Activated B cell treated with CpG ODN at 0.5 μM for 24 hours (primary cell): ENCODE measurements around the gene PGAM5. TPM values are rescaled to one million over a fixed set of nuclear protein-coding genes. Genes with fewer than 3 reads are reported as not detected.

ENCODE experiments used
- ATAC-seq: fragments of 200-7000 bp; cut with Tn5 transposase; one replicate; pipeline ENCODE4 v1.10.0; 2021; ENCODE audit warnings: low read depth, mild to moderate bottlenecking, moderate library complexity
- CTCF ChIA-PET: fragments of 350-600 bp; sonication (Branson Sonifier 250); formaldehyde crosslinking; loops from one replicate; lab custom pipeline; 2021; ENCODE audit warnings: antibody characterized with exemption; lab: Charles Lee
- POLR2A ChIA-PET: fragments of 350-600 bp; sonication (Branson Sonifier 250); formaldehyde crosslinking; loops from one replicate; lab custom pipeline; 2021; ENCODE audit warnings: antibody characterized with exemption; lab: Charles Lee
- DNase-seq: peaks from one replicate; pipeline ENCODE4 v3.0.0; 2022
- H3K27ac Mint-ChIP-seq: one replicate; pipeline ENCODE4 v1.8.0; 2020; ENCODE audit warnings: mixed read lengths
- H3K27me3 Mint-ChIP-seq: one replicate; pipeline ENCODE4 v1.8.0; 2021; ENCODE audit warnings: mixed read lengths
- H3K36me3 Mint-ChIP-seq: one replicate; pipeline ENCODE4 v1.8.0; 2021; ENCODE audit warnings: low read depth, mixed read lengths
- H3K4me1 Mint-ChIP-seq: one replicate; pipeline ENCODE4 v1.8.0; 2021; ENCODE audit warnings: mixed read lengths
- H3K4me3 Mint-ChIP-seq: one replicate; pipeline ENCODE4 v1.8.0; 2020; ENCODE audit warnings: mild to moderate bottlenecking, mixed read lengths
- H3K9me3 Mint-ChIP-seq: one replicate; pipeline ENCODE4 v1.8.0; 2020; ENCODE audit warnings: mixed read lengths
- CTCF ChIP-seq: fragments of 200-600 bp; IDR thresholded peaks from one replicate; pipeline ENCODE4 v1.8.0; 2022; ENCODE audit warnings: antibody characterized with exemption, mild to moderate bottlenecking
- intact Hi-C: fragments of 100-400 bp; cut with micrococcal nuclease; formaldehyde crosslinking; loops from one replicate; pipeline ENCODE4 v1.15.1; 2024
- total RNA-seq: library from RNA; stranded (reverse); gene quantifications from 2 replicates; pipeline ENCODE4 v1.2.3, GENCODE V29; 2022

The PGAM5 gene
- 44.0 and 48.7 TPM in 2 replicates for total RNA-seq

- ATAC-seq (peak; percentile 93), DNase-seq (peak; percentile 96)
- Mint-ChIP-seq H3K36me3 (peaks cover 30% of the 10 kb centered on the region), H3K4me1 (peaks cover 33% of the 10 kb centered on the region), H3K4me3 (peak within 1 kb of the TSS; percentile 92), H3K27me3 (no peaks in the 10 kb centered on the region), H3K27ac (peak within 1 kb of the TSS; percentile 95), H3K9me3 (peaks cover 10% of the 10 kb centered on the region)
- ChIA-PET CTCF (no interaction called here), POLR2A (interaction anchor here (0.6 to 1.8 kb wide), 7 partner anchors 11 to 199 kb away, joined by 3 to 8 read pairs (median 3); partner anchors contain the start of genes CHFR and GOLGA3)
- no peak for TF ChIP-seq CTCF
- intact Hi-C loops: loop anchor here (1.0 to 5.0 kb wide), 7 partner anchors 10 to 783 kb away; partner anchors contain the start of genes CHFR, POLE, PUS1 and PXMP2
Observed at GRCh38 chr12:132710405-132711079, at the start of gene PGAM5. Gene PGAM5, plus strand, starts transcription at chr12:132710842. Its CDS starts 35 bp downstream, at chr12:132710877.

- intact Hi-C loops: no loop called here
- H3K27ac Mint-ChIP-seq: no peak overlapping the region
- DNase-seq: no peak
- no peaks in the 10 kb centered on the region for H3K27me3 Mint-ChIP-seq
- ChIA-PET POLR2A (no interaction called here), CTCF (no interaction called here)
- no peaks in the 10 kb centered on the region for H3K4me1 Mint-ChIP-seq
- no peak for ATAC-seq
- H3K9me3 Mint-ChIP-seq: no peaks in the 10 kb centered on the region
- H3K36me3 Mint-ChIP-seq: peaks cover 87% of the 10 kb centered on the region
- TF ChIP-seq CTCF: no peak
- no peak overlapping the region for H3K4me3 Mint-ChIP-seq
Observed at GRCh38 chr12:132660996-132661395, 49.6 kb upstream of the PGAM5 start.

DNA sequence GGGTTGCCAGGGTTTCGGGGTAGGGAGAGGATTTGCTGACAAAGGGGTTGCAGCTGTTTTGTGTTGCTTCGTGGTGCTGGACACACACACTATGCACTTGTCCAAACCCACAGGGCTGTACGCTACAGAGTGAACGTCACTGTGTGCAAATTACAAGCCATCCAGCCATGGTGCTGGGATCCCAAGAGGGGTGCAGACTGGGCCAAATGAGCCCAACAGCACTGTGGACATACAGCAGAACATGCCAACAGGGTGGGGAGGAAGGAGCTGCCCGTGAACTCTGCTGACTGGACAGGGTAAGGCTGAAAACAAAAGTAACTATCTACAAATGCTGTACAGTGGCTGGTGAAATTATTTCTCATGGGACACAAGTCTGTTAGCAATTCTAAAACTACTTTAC lies 48.7 kb upstream of the PGAM5 start:
- ChIA-PET POLR2A (no interaction called here), CTCF (no interaction called here)
- Mint-ChIP-seq H3K27ac (no peak overlapping the region), H3K4me1 (no peaks in the 10 kb centered on the region), H3K9me3 (no peaks in the 10 kb centered on the region), H3K4me3 (no peak overlapping the region), H3K27me3 (no peaks in the 10 kb centered on the region), H3K36me3 (peaks cover 91% of the 10 kb centered on the region)
- ATAC-seq (no peak), DNase-seq (no peak)
- TF ChIP-seq CTCF: no peak
- intact Hi-C loops: no loop called here

DNA sequence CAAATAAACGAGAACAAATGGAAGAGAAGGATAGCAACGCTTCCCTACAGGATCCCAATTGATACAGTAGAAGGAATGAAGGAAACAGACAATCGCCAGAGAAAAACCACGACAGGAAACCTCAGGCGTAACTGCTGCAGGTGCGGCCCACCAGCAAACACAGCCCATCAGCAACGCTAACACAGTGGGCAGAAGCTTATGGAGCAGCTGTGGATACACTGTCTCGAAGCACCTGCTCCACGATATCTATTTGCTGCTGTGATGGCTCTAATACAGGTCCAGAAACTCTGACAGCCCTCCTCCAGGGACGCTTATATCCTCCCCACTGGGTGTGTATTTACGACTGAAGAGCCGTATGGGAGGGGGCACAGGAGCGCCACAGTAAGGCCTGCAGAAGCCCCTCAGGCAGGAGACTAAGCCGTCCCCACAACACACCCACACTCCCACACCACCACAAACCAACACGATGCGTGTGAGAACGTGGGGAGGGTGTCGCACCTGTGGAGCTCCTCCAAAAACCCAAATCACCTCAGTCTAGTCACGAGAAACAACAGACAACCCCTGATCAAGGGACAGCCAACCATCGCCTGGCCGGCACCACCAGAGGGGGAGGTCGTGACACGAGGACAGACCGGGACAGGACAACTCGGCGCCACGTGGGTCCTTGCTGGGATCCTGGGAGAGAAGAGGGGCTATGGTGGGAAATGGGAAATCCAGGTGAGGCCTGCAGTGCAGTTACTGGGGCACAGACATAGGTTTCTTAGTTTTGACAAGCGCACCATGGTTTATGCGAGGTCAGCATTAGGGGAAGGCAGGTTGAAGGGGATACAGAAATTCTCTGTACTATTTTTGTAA lies 47.5 kb upstream of the PGAM5 start:
- H3K27me3 Mint-ChIP-seq: no peaks in the 10 kb centered on the region
- no peak for DNase-seq
- CTCF ChIA-PET: no interaction called here

More for the DNA sequence above, 47.5 kb upstream of the PGAM5 start:
- Mint-ChIP-seq H3K27ac (no peak overlapping the region), H3K36me3 (peaks cover 91% of the 10 kb centered on the region), H3K4me1 (no peaks in the 10 kb centered on the region), H3K9me3 (no peaks in the 10 kb centered on the region), H3K4me3 (no peak overlapping the region)
- ATAC-seq: no peak
- TF ChIP-seq CTCF: no peak
- intact Hi-C loops: no loop called here
- POLR2A ChIA-PET: no interaction called here
